HL-60/S4 treated with phorbol 12-myristate 13-acetate at 8.2 ng/mL for 4 days and 3 days (cell line): ENCODE results near the gene OXCT2.
"Not testable (repeated sequence)": the region's sequence is repeated elsewhere in the genome, so short reads cannot be mapped to it uniquely, and the experiment has no call there.

Source experiments
- in situ Hi-C: fragments of 300-500 bp; cut with MboI; formaldehyde crosslinking; loops from 2 replicates; pipeline ENCODE4 v1.15.0; 2022; ENCODE audit warnings: low sequenced_read_pairs

Gene OXCT2

DNA sequence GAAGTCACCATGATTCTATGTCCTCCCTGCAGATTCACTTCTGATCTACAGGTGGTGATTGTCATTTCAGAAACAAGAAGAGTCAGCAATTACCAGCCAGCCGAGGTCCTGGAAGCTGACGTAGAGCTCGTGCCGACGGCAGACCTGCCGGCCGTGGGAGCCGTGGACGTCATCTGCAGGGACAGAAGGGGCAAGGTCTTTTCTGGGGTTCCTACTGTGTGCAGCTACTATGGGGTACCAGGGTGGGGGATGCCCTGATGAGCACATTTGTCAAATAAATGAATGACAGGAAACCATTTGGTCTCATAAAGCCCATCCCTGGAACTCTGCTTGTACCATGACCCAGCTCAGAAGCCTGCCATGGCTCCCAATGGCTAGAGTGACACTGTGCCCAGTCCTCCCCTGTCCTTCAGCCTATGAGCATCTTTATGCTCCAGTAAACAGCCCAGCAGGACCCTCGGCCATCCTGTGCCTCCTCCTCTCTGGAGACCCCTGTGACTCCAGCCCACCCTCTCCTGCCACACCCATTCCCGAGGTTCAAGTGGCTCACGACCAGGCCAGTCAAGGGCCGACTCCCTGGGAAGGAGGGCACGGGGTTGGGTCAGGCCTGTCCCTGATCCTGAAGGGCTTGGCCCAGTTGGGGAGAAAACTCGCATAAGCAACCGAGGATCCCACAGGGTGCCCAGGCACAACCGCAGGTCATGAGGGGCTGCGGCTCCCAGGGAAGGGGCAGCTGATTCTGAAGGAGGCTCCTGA is 7.4 kb downstream of the OXCT2 start:
- in situ Hi-C loops, result not testable (repeated sequence)

GRCh38 chr1:39762550-39763540 is 8.3 kb downstream of the OXCT2 start:
- in situ Hi-C loops, result no loop called here

DNA sequence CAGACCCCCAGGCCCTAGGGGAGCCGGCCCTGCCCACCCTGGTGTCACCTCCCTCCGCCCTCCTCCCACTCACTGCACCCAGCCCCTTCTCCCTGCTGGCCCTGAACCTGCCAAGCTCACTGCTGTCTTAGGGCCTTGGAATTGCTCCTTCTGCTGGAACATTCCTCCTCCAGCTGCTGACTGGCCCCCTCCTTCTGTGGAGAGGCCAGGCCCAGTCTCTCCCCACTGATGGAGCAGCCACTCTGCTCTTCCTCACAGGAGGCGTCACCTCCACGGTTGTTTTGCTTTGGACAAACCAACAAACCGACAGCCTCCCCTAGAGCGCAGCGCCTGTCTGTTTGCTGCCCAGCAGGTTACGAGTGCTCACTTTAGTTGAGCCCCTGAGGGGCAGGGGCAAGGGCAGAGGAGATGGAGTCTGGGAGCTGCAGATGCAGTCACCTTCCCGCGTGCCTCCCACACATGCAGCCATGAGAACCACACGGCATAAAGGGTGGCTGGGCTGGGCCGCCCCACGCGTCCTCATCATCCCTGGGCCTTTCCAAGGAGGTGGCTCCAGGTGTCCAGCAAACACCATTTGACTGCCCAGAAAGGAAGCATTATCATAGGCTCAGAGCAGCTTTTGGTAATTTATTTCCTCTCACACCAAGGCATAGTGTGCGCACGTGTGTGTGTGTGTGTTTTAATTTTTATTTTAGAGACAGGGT is 9.4 kb downstream of the OXCT2 start:
- in situ Hi-C loops, result no loop called here

- in situ Hi-C loops, result no loop called here
Measured at GRCh38 chr1:39761016-39761415, 10.1 kb downstream of the OXCT2 start.

DNA sequence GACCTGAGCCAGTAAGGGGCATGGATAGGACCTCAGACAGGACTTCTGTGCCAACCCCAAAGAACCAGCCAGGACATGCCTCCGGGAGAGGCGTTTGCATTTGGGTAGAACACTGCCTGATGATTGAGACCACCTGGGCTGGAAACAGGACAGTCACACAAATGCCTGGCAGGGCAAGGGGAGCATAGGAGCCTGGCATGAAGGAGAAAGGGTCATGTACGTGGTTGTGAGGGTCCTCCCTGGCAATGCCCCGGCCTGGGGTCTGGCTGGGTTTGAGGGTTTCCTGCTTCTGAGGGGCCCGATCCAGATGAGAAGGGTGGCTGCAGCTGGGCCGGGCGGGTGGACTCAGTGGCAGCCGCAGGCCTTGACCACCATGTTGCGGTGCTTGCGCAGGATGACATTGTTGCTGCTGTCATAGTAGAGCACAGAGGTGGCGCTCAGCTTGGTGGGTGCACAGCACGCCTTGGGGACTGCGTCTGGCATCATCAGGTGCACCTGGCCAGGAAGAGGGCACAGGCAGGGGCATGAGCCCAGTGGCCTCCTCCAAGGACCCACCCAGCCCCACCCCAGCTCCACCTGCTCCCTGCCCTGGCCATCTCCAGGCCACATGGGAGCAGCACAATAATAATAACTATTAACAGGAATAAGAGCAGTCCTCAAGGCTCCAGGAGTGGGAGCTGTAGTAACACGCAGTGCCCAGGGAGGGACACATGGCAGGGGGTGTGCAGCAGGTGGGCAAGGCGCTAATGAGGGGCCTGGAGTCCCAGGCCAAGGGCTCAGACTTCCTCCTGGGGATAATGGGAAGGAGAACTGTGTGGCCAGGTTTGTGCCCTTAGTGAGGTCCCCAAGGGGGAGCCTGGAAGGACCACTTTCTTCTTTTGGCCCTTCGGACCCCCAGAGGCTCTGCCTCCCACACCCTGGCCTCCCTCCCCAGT is 10.8 kb downstream of the OXCT2 start:
- in situ Hi-C loops, result no loop called here

DNA sequence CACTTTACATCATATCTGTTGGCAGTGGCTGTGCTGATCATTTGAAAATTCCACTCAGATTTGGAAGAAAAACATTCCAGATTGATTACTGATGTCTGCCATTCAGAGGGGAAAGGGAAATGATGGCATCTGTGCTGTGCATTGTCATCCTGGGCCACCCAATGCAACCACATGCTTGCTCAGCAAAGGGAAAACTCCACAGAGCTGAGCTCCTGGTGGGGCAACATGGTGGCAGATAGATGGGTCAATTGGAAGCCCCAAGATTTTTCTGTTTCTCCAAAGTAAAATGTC is 11.8 kb downstream of the OXCT2 start:
- in situ Hi-C loops, result no loop called here

DNA sequence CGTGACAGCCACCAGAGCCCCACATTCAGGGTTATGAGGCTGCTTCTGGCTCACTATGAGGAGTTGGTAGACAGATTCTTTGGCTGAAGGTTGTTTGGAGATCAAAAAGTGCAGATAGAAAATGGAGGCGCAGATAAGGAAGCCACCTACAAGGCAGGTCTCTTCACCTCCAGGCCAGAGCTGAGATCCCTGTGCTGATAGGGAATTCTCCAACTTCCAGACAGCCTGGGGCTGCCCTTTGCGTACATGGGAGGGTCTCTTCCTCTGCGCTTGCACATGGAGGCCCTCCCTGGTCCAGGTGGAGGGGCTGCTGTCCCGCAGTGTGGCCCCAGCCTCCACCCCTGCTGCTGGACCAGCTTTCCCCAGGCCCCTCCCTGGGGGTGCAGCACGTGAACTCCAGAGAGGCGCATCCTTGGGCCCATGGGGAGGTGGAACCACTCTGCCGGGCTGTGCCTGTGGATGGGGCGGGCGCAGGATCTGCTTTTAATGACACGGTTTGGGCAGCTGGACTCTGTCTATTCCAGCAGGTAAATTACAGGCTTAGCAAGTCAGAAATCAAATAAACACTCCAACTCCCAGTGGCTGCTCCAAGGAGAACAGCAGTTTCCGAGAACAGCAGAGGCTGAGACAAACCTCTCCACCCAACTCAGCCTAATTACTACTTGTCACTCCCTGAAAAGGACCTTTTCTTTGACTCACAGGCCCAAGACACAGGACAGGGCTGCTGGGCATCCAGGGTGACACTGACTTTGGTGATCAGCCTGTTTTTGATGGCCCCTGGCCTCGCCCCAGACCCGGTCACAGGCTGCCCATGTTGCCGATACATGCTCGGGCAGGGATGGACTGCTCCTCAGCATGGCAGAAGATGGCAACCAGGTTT is 12.4 kb downstream of the OXCT2 start:
- in situ Hi-C loops, result no loop called here

GRCh38 chr1:39757501-39757900 is 13.6 kb downstream of the OXCT2 start:
- in situ Hi-C loops, result no loop called here

DNA sequence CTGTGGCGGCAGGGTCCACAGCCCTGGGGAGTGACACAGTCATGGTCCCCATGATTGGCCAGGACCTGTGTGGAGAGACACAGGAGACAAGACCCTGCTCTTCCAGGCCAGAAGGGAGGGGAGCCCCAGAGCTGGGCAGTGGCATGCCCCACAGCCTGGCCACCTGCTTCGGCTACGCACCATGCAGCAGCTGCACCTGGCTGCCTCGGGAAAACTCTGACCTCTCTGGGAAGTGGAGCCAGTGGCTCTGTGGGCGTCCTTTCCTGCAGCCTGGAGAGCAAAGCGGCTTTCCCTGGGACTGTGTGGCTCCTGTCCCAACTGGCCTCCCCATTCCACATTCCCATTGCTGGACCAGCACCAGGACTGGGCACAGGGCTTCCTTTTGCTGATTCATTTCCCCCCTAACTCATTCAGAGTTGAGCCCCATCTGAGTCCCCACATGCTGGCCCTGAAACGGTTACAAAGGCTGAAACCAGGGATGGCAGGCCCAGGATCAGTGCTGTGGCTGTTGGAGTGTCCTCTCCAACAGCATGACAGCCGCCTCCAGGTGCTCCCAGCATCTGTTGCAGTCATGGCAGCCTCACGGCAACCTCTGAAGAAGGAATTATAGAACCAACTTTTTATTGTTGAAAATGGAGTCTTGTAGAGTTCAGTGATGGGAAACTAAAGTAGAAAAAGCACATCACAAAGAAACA is 15.0 kb downstream of the OXCT2 start:
- in situ Hi-C loops, result no loop called here

DNA sequence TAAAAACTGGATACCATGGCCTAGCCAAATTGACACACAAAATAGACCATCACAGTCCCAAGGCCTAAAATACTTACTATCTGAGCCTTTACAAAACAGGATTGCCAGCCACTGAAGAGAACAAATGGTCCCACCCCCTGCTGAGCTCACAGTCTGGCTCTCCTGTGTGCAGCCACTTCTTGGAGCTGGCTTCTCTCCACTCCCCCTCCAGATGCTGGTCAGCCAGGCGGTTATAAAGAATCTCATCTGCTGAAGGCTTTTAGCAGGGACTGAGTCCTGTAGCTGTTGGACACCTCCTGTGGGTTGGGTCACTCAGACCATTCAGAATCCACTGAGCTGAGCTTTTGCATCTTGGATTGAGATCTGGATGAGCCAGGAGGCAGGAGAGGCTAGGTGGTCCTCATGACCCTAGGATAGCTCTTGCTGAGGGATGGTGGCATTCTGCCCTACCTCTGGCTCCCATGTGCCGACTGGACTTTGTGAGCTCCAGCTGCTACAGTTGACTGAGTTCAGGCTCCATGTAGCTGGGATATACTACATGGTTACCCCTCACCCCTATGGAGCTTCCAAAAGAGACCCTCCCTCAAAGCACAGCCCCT is 16.1 kb downstream of the OXCT2 start:
- in situ Hi-C loops, result no loop called here

GRCh38 chr1:39754026-39754570 is 17.1 kb downstream of the OXCT2 start:
- in situ Hi-C loops, result no loop called here

DNA sequence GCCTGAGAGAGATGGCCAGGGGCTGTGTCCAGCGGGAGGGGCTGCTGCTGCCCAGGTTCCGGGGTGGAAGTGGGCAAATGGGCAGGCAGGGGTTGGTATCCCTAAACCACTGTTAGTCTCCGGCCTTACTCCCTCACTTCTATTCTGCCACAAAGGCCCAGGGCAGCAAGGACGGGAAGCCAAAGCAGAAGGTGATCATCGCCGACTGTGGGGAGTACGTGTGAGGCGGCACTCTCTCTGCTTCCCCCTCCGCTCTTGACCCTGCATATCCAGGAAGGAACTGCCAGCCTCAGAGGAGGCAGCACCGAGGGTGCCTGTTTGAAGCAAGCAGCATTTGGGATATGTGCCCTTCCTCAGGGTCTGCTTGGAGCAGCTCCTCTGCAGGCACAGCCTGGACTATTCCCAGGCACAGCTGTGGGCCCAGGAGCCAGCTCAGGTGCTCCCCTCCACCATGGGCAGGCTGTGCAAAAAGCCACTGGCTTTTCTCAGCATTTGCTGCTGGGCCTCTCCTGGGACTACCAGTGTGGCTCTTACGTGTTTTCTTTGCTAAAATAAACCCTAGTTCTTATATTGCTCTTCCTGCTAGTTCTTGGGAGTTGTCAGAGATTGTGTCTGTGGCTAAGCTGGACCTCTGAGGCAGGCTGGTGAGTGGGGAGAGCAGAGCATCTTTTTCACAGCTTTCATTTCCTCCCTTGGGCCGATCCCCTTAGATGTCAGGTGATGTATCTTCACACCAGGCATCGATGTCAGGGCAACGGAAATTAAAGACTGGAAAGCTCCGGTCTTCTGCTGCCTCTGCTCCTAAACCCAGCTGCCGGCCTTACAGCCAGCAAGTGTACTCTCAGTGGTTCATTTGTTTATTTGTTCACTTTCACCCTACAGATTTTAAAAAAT is 17.8 kb downstream of the OXCT2 start:
- in situ Hi-C loops, result no loop called here

- in situ Hi-C loops, result no loop called here
Measured at GRCh38 chr1:39752703-39753102, 18.4 kb downstream of the OXCT2 start.

DNA sequence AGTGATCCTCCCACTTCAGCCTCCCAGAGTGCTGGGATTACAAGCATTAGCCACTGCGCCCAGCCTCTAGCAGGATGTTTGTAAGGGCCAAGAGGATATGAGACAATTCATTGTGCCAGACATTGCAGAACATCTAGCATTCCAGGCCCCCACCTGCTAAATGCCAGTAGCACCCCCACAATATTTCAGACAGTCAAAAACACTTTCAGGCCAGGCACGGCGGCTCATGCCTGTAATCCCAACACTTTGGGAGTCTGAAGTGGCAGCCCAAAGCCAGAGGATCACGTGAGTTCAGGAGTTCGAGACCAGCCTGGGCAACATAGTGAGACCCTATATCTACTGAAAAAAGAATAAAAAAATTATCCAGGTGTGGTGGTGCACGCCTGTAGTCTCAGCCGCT is 19.6 kb downstream of the OXCT2 start:
- in situ Hi-C loops, result no loop called here

- in situ Hi-C loops, result no loop called here
Measured at GRCh38 chr1:39745016-39745670, 26.0 kb downstream of the OXCT2 start.

DNA sequence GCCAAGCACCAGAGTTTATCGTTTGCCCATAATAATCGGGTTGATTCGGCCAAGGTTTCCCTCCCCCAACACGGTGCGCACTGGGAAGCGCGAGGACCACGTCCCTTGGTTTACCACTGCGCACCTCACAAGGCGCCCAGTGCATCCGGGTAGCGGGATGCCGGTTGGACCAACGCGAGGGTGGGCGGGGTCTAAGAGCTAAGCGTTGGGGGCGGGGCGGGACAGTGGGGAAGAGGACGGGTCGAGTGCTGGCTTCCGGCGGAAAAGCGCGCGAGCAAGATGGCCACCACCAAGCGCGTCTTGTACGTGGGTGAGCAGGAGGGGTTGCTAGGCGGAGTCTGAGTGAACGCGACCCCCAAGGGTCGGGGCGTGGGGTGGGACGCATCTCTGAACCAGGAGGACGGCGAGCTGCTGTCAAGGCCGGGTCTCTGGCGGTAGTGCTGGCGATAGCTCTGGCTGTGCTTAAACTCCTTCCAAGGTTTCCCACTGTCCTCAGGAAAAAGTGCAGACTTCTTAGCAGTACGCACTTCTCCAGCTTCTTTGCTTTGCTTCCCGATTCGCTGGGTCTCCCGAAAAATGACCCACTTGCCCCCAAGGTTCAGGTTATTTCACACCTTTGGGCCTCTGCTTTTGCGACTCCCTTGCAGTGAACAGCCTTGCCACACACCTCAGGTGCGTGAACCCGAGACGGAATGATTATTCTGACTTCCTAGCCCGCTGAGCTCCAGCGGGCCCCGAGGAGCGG is 32.4 kb downstream of the OXCT2 start, which contains the start of gene PPIE:
Gene PPIE, plus strand, starts transcription at position 261 of the 745 bp plus-strand sequence. Its CDS starts 19 bp downstream, at position 280.
- in situ Hi-C loops, result no loop called here
